K562 (cell line): Measurements from ENCODE around the gene PCDHA11.

ENCODE experiments used
- ARNT ChIP-seq, 2 experiments: fragments of 450-650 bp; IDR thresholded peaks; 2 replicates each; pipeline ENCODE4 v1.6.1; 2016; ENCODE audit warnings: mild to moderate bottlenecking in 1 of 2
- BRD4 ChIP-seq: fragments of 200-600 bp; sonication (generic); IDR thresholded peaks from 2 replicates; pipeline ENCODE4 v1.6.1; 2017; ENCODE audit warnings: inconsistent platforms
- CREB3L1 ChIP-seq: fragments of 450-650 bp; IDR thresholded peaks from 2 replicates; pipeline ENCODE4 v1.6.1; 2014; ENCODE audit warnings: low read depth, mild to moderate bottlenecking, moderate library complexity, borderline replicate concordance
- EP300 ChIP-seq: IDR thresholded peaks from 2 replicates; pipeline ENCODE4 v1.6.1; 2012; ENCODE audit warnings: low read length, improper control_type of control experiment
- EZH2 ChIP-seq: IDR thresholded peaks from 2 replicates; pipeline ENCODE4 v1.6.1; 2012; ENCODE audit warnings: low read depth, mild to moderate bottlenecking, inconsistent platforms, low read length, borderline replicate concordance
- ILF3 ChIP-seq: fragments of 450-650 bp; IDR thresholded peaks from 2 replicates; pipeline ENCODE4 v1.6.1; 2018; ENCODE audit warnings: antibody characterized with exemption, mild to moderate bottlenecking, moderate library complexity, borderline replicate concordance
- NFRKB ChIP-seq: fragments of 450-650 bp; IDR thresholded peaks from 2 replicates; pipeline ENCODE4 v1.6.1; 2016; ENCODE audit warnings: low read depth
- RBBP5 ChIP-seq: fragments of 200-600 bp; sonication (generic); IDR thresholded peaks from 2 replicates; pipeline ENCODE4 v1.6.1; 2012; ENCODE audit warnings: borderline replicate concordance, mild to moderate bottlenecking, low read length, control low read depth, inconsistent platforms; ENCODE audit not compliant: insufficient read depth, poor library complexity, severe bottlenecking
- TCFL5 ChIP-seq: fragments of 250-450 bp; sonication (Bioruptor Pico); conservative IDR thresholded peaks from 2 replicates; pipeline ENCODE4 v1.6.1; 2021; ENCODE audit warnings: mild to moderate bottlenecking, moderate library complexity, matching md5 sums
- TEAD4 ChIP-seq, 2 experiments: sonication (generic) in 1 of 2; formaldehyde crosslinking in 1 of 2; IDR thresholded peaks; 2 replicates each; pipeline versions ENCODE4 v1.6.1 to v1.8.0; 2012 to 2022; ENCODE audit warnings: borderline replicate concordance in 1 of 2, inconsistent platforms in 1 of 2, low read length in 1 of 2, mild to moderate bottlenecking in 1 of 2, missing genetic modification reagents in 1 of 2
- ZFP36 ChIP-seq: fragments of 150-350 bp; IDR thresholded peaks from 2 replicates; pipeline ENCODE4 v1.6.1; 2018; ENCODE audit warnings: low read length, low read depth; ENCODE audit not compliant: partially characterized antibody
- TF ChIP-seq, protein P1 (sequence below), 3 experiments: IDR thresholded peaks in 2 of 3; conservative IDR thresholded peaks in 1 of 3; 2 replicates each; pipeline ENCODE4 v1.5.1; 2011 to 2012; ENCODE audit warnings: low read length in 3 of 3, mild to moderate bottlenecking in 3 of 3, control low read depth in 2 of 3, improper control_type of control experiment in 1 of 3, inconsistent platforms in 1 of 3, low read depth in 1 of 3, mixed read lengths in 1 of 3, moderate library complexity in 1 of 3; ENCODE audit not compliant: insufficient read depth in 2 of 3
- TF ChIP-seq, protein P2 (sequence below), 2 experiments: fragments of 250-450 bp in 1 of 2; fragments of 450-650 bp in 1 of 2; sonication (Bioruptor Pico) in 1 of 2; IDR thresholded peaks; 2 replicates each; pipeline versions ENCODE4 v1.6.1 to v1.8.0; 2016 to 2021; ENCODE audit warnings: mild to moderate bottlenecking in 2 of 2, moderate library complexity in 2 of 2, missing compliant biosample characterization in 1 of 2, missing genetic modification characterization in 1 of 2

GRCh38 chr5:140835622-140836510 is 32.9 kb upstream of the PCDHA11 start:
- TF ChIP-seq ZFP36 (no peak), BRD4 (no peak), EP300 (no peak), ILF3 (no peak), EZH2 (no peak), NFRKB (no peak), ARNT (IDR thresholded peaks at IDR 0.05) (no peak), RBBP5 (no peak), TCFL5 (CRISPR knock-in tag) (no peak), TEAD4 (IDR thresholded peaks at IDR 0.05; ENCODE audit: low read length) (no peak), TEAD4 (CRISPR knock-in tag; IDR thresholded peaks at IDR 0.05; ENCODE audit: borderline replicate concordance) (no peak), CREB3L1 (no peak)
- TF ChIP-seq, protein P1, sequence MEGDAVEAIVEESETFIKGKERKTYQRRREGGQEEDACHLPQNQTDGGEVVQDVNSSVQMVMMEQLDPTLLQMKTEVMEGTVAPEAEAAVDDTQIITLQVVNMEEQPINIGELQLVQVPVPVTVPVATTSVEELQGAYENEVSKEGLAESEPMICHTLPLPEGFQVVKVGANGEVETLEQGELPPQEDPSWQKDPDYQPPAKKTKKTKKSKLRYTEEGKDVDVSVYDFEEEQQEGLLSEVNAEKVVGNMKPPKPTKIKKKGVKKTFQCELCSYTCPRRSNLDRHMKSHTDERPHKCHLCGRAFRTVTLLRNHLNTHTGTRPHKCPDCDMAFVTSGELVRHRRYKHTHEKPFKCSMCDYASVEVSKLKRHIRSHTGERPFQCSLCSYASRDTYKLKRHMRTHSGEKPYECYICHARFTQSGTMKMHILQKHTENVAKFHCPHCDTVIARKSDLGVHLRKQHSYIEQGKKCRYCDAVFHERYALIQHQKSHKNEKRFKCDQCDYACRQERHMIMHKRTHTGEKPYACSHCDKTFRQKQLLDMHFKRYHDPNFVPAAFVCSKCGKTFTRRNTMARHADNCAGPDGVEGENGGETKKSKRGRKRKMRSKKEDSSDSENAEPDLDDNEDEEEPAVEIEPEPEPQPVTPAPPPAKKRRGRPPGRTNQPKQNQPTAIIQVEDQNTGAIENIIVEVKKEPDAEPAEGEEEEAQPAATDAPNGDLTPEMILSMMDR (IDR thresholded peaks at IDR 0.05 in 2 of 3, conservative IDR thresholded peaks at IDR 0.05 in 1 of 3; ENCODE audit: insufficient read depth in 2 of 3, low read depth in 1 of 3, low read length in 3 of 3), result no peak
- TF ChIP-seq, protein P2, sequence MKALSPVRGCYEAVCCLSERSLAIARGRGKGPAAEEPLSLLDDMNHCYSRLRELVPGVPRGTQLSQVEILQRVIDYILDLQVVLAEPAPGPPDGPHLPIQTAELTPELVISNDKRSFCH (CRISPR knock-in tag; IDR thresholded peaks at IDR 0.05), result no peak
- TF ChIP-seq, protein P2 (tag; IDR thresholded peaks at IDR 0.05), result no peak
